ENCODE measurements around the gene SPP1. TPM values are rescaled to one million over a fixed set of nuclear protein-coding genes. Genes with fewer than 3 reads are reported as not detected.

SPP1 gene
- total RNA-seq, 2 donors from 2014 or later, result 6.4 to 52.0 TPM

DNA sequence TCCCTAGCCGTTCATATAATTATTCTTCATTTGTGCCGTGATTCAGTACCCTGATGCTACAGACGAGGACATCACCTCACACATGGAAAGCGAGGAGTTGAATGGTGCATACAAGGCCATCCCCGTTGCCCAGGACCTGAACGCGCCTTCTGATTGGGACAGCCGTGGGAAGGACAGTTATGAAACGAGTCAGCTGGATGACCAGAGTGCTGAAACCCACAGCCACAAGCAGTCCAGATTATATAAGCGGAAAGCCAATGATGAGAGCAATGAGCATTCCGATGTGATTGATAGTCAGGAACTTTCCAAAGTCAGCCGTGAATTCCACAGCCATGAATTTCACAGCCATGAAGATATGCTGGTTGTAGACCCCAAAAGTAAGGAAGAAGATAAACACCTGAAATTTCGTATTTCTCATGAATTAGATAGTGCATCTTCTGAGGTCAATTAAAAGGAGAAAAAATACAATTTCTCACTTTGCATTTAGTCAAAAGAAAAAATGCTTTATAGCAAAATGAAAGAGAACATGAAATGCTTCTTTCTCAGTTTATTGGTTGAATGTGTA lies 7.0 kb downstream of the SPP1 start:
- intact Hi-C loops (cut with DNase I), result no loop called here
- WGBS, result 93% methylated on average over 13 of the region's 13 CpGs
- Histone ChIP-seq H3K36me3 (no peaks in the 10 kb centered on the region), H3K4me3 (no peak overlapping the region), H3K9me3 (no peaks in the 10 kb centered on the region), H3K27me3 (replicated peaks; ENCODE audit: insufficient read depth) (no peaks in the 10 kb centered on the region), H3K27ac (no peak overlapping the region), H3K4me1 (replicated peaks) (no peaks in the 10 kb centered on the region)
- TF ChIP-seq POLR2AphosphoS5 (IDR thresholded peaks at IDR 0.05) (no peak), POLR2A (IDR thresholded peaks at IDR 0.05) (no peak)
- TF ChIP-seq, protein P1, sequence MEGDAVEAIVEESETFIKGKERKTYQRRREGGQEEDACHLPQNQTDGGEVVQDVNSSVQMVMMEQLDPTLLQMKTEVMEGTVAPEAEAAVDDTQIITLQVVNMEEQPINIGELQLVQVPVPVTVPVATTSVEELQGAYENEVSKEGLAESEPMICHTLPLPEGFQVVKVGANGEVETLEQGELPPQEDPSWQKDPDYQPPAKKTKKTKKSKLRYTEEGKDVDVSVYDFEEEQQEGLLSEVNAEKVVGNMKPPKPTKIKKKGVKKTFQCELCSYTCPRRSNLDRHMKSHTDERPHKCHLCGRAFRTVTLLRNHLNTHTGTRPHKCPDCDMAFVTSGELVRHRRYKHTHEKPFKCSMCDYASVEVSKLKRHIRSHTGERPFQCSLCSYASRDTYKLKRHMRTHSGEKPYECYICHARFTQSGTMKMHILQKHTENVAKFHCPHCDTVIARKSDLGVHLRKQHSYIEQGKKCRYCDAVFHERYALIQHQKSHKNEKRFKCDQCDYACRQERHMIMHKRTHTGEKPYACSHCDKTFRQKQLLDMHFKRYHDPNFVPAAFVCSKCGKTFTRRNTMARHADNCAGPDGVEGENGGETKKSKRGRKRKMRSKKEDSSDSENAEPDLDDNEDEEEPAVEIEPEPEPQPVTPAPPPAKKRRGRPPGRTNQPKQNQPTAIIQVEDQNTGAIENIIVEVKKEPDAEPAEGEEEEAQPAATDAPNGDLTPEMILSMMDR (IDR thresholded peaks at IDR 0.05), result no peak
- DNase-seq (ENCODE audit: low spot score), result no peak

DNA sequence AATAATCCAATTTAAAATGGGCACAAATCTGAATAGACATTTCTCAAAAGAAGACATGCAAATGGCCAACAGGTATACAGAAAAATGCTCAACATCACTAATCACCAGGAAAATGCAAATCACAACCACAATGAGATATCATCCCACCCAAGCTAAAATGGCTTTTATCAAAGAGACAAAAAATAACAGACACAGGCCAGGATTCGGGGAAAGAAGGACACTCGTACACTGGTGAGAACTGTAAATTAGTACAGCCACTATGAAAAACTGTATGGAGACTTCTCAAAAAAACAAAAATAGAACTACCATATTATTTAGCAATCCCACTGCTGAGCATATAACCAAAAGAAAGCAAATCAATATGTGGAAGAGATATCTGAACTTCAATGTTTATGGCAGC lies 8.5 kb downstream of the SPP1 start:
- Histone ChIP-seq H3K27me3 (replicated peaks; ENCODE audit: insufficient read depth) (no peaks in the 10 kb centered on the region), H3K27ac (no peak overlapping the region), H3K9me3 (no peaks in the 10 kb centered on the region), H3K4me1 (replicated peaks) (no peaks in the 10 kb centered on the region), H3K4me3 (no peak overlapping the region), H3K36me3 (no peaks in the 10 kb centered on the region)
- TF ChIP-seq, protein P1 (IDR thresholded peaks at IDR 0.05), result no peak
- no peak for TF ChIP-seq POLR2A (IDR thresholded peaks at IDR 0.05)
- intact Hi-C loops (cut with DNase I), result no loop called here
- no peak for DNase-seq (ENCODE audit: low spot score)
- WGBS, result 88% methylated on average over 2 of the region's 2 CpGs

DNA sequence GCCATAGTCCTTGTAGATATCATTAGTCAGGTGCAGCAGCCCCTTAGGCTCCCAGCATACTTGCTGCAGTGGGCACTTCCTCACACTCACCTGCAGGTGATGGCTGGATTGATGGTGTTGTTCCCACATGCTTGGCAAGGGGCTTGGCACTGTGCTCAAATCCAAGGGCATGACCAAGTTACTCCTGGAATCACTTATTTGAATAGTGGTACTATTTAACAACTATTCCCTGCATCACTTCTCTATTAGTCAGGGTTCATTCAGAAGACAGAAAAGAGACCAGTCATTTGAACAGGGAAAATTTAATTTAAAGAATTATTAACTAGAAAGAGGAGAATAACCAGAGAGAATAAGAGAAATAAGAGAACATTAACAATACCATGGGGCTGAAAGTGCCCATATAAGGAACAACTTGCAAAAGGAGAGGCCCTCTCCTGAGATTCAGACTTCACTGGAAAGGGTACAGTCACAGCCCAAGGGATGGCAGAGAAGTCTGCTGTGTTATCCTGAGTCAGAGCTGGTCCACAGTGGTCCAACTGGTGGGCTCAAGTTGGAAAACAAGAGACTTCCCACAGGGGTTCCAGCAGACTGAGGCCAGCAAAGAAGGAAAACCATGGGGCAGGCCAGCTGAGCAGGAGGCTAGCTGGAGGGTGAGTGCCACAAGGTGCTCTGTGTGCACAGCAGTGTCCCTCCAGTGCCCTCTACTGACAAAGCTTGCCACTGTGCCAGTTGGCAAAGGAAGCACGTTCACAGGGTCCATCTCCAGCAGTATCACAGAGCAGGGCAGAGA lies 9.8 kb downstream of the SPP1 start:
- intact Hi-C loops (cut with DNase I), result no loop called here
- Histone ChIP-seq H3K27ac (no peak overlapping the region), H3K9me3 (no peaks in the 10 kb centered on the region), H3K4me1 (replicated peaks) (no peaks in the 10 kb centered on the region), H3K4me3 (no peak overlapping the region), H3K36me3 (no peaks in the 10 kb centered on the region), H3K27me3 (replicated peaks; ENCODE audit: insufficient read depth) (no peaks in the 10 kb centered on the region)
- WGBS, result 10% methylated on average over 1 of the region's 1 CpG
- TF ChIP-seq, protein P1 (IDR thresholded peaks at IDR 0.05), result peak in 2 of 4 experiments; percentile 7 to 46
- TF ChIP-seq POLR2A (IDR thresholded peaks at IDR 0.05), result no peak
- no peak for DNase-seq (ENCODE audit: low spot score)

DNA sequence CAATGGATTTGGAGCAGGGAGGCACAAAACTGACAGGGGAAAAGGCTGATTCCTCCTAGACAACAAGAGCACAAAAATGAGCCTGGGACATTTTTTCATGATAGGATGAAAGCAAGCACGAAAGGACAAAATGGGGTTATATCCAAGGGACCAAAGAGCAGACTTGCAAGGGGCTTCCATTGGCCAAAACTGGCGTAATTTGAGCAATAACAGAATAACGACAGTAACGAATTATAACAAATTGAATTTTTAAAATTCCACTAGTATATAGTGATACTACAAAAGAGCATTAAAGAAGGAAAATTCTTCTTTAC lies 10.3 kb downstream of the SPP1 start:
- intact Hi-C loops (cut with DNase I), result no loop called here
- TF ChIP-seq POLR2AphosphoS5 (IDR thresholded peaks at IDR 0.05) (no peak), POLR2A (IDR thresholded peaks at IDR 0.05) (no peak)
- TF ChIP-seq, protein P1 (IDR thresholded peaks at IDR 0.05), result no peak

DNA sequence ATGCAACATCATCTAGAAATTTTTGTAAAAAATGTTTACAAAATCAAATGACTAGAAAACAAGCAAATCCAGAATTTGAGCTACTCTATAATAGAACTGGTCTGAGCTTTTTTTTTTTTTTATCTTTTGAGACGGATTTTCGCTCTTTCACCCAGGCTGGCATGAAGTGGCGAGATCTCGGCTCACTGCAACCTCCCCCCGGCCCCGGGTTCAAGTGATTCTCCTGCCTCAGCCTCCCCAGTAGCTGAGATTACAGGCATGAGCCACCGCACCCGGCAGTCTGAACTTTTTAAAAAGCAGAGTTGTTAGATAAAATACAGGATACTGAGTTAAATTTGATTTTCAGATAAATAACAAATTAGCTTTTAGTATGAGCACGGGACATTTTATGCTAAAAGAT lies 11.0 kb downstream of the SPP1 start:
- no peak overlapping the region for H3K27ac ChIP-seq
- H3K4me1 ChIP-seq (replicated peaks), result no peaks in the 10 kb centered on the region
- no peaks in the 10 kb centered on the region for H3K27me3 ChIP-seq (replicated peaks; ENCODE audit: insufficient read depth)
- 91% methylated on average over 9 of the region's 9 CpGs for WGBS
- intact Hi-C loops (cut with DNase I), result no loop called here
- no peaks in the 10 kb centered on the region for H3K36me3 ChIP-seq
- DNase-seq (ENCODE audit: low spot score), result no peak
- H3K9me3 ChIP-seq, result no peaks in the 10 kb centered on the region
- TF ChIP-seq POLR2A (IDR thresholded peaks at IDR 0.05) (no peak), POLR2AphosphoS5 (IDR thresholded peaks at IDR 0.05) (no peak)
- TF ChIP-seq, protein P1 (IDR thresholded peaks at IDR 0.05), result no peak
- H3K4me3 ChIP-seq, result no peak overlapping the region

More for the DNA sequence above, 10.3 kb downstream of the SPP1 start:
- H3K4me1 ChIP-seq (replicated peaks), result no peaks in the 10 kb centered on the region
- DNase-seq (ENCODE audit: low spot score), result no peak
- H3K27ac ChIP-seq, result no peak overlapping the region
- no peaks in the 10 kb centered on the region for H3K36me3 ChIP-seq
- 54% methylated on average over 4 of the region's 4 CpGs for WGBS
- H3K9me3 ChIP-seq, result no peaks in the 10 kb centered on the region
- H3K4me3 ChIP-seq, result no peak overlapping the region
- no peaks in the 10 kb centered on the region for H3K27me3 ChIP-seq (replicated peaks; ENCODE audit: insufficient read depth)
